Fibroblast of skin of abdomen (primary cell): Measurements from ENCODE around the gene TBC1D5.
"Not testable (repeated sequence)": the region's sequence is repeated elsewhere in the genome, so short reads cannot be mapped to it uniquely, and the experiment has no call there.

ENCODE experiments used
- DNase-seq: peaks from one replicate; pipeline ENCODE4 v3.0.0-alpha.2; 2013

Gene TBC1D5

GRCh38 chr3:17399586-17399985 lies 342.8 kb downstream of the TBC1D5 start:
- no peak for DNase-seq

- DNase-seq: no peak
These were observed 343.4 kb downstream of the TBC1D5 start for GRCh38 chr3:17398959-17399551.

- DNase-seq: no peak
These were observed 346.4 kb downstream of the TBC1D5 start for GRCh38 chr3:17396036-17396435.

- no peak for DNase-seq
These were observed 347.8 kb downstream of the TBC1D5 start for GRCh38 chr3:17394541-17395155.

- DNase-seq: not testable (repeated sequence)
These were observed 349.9 kb downstream of the TBC1D5 start for GRCh38 chr3:17392516-17392915.

- DNase-seq: no peak
These were observed 351.6 kb downstream of the TBC1D5 start for GRCh38 chr3:17390785-17391184.

- DNase-seq: no peak
These were observed 355.3 kb downstream of the TBC1D5 start for GRCh38 chr3:17387108-17387507.

GRCh38 chr3:17386432-17386831 lies 356.0 kb downstream of the TBC1D5 start:
- DNase-seq: no peak

GRCh38 chr3:17384567-17385296 lies 357.7 kb downstream of the TBC1D5 start:
- no peak for DNase-seq

GRCh38 chr3:17373304-17373703 lies 369.1 kb downstream of the TBC1D5 start:
- no peak for DNase-seq

- DNase-seq: no peak
These were observed 369.8 kb downstream of the TBC1D5 start for GRCh38 chr3:17372362-17373210.

GRCh38 chr3:17369973-17370372 lies 372.5 kb downstream of the TBC1D5 start:
- no peak for DNase-seq

GRCh38 chr3:17367171-17367570 lies 375.3 kb downstream of the TBC1D5 start:
- peak; percentile 51 for DNase-seq

- no peak for DNase-seq
These were observed 381.4 kb downstream of the TBC1D5 start for GRCh38 chr3:17360991-17361390.

- DNase-seq: no peak
These were observed 382.5 kb downstream of the TBC1D5 start for GRCh38 chr3:17359911-17360310.

- no peak for DNase-seq
These were observed 385.3 kb downstream of the TBC1D5 start for GRCh38 chr3:17357035-17357710.

- DNase-seq: no peak
These were observed 385.8 kb downstream of the TBC1D5 start for GRCh38 chr3:17356585-17356984.

GRCh38 chr3:17355591-17355990 lies 386.8 kb downstream of the TBC1D5 start:
- peak; percentile 65 for DNase-seq

GRCh38 chr3:17354341-17354740 lies 388.1 kb downstream of the TBC1D5 start:
- DNase-seq: no peak

- no peak for DNase-seq
These were observed 389.8 kb downstream of the TBC1D5 start for GRCh38 chr3:17352620-17353019.

- DNase-seq: not testable (repeated sequence)
These were observed 391.2 kb downstream of the TBC1D5 start for GRCh38 chr3:17351193-17351592.

GRCh38 chr3:17349093-17349492 lies 393.3 kb downstream of the TBC1D5 start:
- DNase-seq: no peak
